ENCODE measurements around the gene FAM78A.
"Not testable (repeated sequence)": the region's sequence is repeated elsewhere in the genome, so short reads cannot be mapped to it uniquely, and the experiment has no call there.

GRCh38 chr9:131263033-131263343, 13.3 kb downstream of the FAM78A start:
- TF ChIP-seq, protein P1, sequence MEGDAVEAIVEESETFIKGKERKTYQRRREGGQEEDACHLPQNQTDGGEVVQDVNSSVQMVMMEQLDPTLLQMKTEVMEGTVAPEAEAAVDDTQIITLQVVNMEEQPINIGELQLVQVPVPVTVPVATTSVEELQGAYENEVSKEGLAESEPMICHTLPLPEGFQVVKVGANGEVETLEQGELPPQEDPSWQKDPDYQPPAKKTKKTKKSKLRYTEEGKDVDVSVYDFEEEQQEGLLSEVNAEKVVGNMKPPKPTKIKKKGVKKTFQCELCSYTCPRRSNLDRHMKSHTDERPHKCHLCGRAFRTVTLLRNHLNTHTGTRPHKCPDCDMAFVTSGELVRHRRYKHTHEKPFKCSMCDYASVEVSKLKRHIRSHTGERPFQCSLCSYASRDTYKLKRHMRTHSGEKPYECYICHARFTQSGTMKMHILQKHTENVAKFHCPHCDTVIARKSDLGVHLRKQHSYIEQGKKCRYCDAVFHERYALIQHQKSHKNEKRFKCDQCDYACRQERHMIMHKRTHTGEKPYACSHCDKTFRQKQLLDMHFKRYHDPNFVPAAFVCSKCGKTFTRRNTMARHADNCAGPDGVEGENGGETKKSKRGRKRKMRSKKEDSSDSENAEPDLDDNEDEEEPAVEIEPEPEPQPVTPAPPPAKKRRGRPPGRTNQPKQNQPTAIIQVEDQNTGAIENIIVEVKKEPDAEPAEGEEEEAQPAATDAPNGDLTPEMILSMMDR (conservative IDR thresholded peaks at IDR 0.05; ENCODE audit: low read length), result not testable (repeated sequence)
- TF ChIP-seq EZH2phosphoT487 (IDR thresholded peaks at IDR 0.05; ENCODE audit: borderline replicate concordance), result not testable (repeated sequence)
